A549 (cell line): ENCODE data around the gene WDR45. TPM values are rescaled to one million over a fixed set of nuclear protein-coding genes. Genes with fewer than 3 reads are reported as not detected.

ENCODE experiments used
- ATAC-seq, 2 experiments: fragments of 200-7000 bp in 1 of 2; fragments of >200 bp in 1 of 2; cut with Nextera tagmentation in 1 of 2; cut with Tn5 transposase in 1 of 2; 3 replicates each; pipeline versions ENCODE4 v1.8.0 to v1.9.1; 2018 to 2020; ENCODE audit warnings: mild to moderate bottlenecking in 1 of 2, moderate library complexity in 1 of 2
- CTCF ChIA-PET: fragments of 300-600 bp; sonication (Branson Sonifier 250); formaldehyde crosslinking; extraction: SDS; loops from one replicate; lab custom pipeline; 2021; ENCODE audit warnings: antibody characterized with exemption, inconsistent platforms; lab: Yijun Ruan, JAX
- POLR2A ChIA-PET: fragments of 350-600 bp; formaldehyde crosslinking; extraction: SDS; loops from one replicate; lab custom pipeline; 2021; ENCODE audit warnings: antibody characterized with exemption, inconsistent platforms; lab: Yijun Ruan, JAX
- DNase-seq, 2 experiments: peaks; one replicate each; pipeline versions ENCODE4 v3.0.0 to v3.0.0-alpha.2; 2011 to 2016; ENCODE audit warnings: low read depth in 1 of 2, low spot score in 1 of 2
- FAIRE-seq: peaks from 2 replicates; lab custom pipeline; 2011; peaks lifted over from hg19 to GRCh38; lab: Jason Lieb, UNC
- H3K27ac ChIP-seq, 2 experiments: fragments of >200 bp; sonication (Bioruptor Twin); formaldehyde crosslinking; 3 replicates each; pipeline ENCODE4 v1.5.1; 2016 to 2017
- H3K4me1 ChIP-seq: fragments of >200 bp; sonication (Bioruptor Twin); formaldehyde crosslinking; 3 replicates; pipeline ENCODE4 v1.6.1; 2016
- H3K4me2 ChIP-seq: fragments of >200 bp; sonication (Bioruptor Twin); formaldehyde crosslinking; 3 replicates; pipeline ENCODE4 v1.6.1; 2016
- H3K4me3 ChIP-seq: fragments of >200 bp; sonication (Bioruptor Twin); formaldehyde crosslinking; 3 replicates; pipeline ENCODE4 v1.5.1; 2016
- H3K9me3 ChIP-seq: fragments of >200 bp; sonication (Bioruptor Twin); formaldehyde crosslinking; 3 replicates; pipeline ENCODE4 v1.6.1; 2016
- ATOH8 ChIP-seq: fragments of 250-450 bp; sonication (Bioruptor Pico); IDR thresholded peaks from 2 replicates; pipeline ENCODE4 v1.5.0; 2020; ENCODE audit warnings: low read depth, mild to moderate bottlenecking, moderate library complexity
- CEBPB ChIP-seq, 2 experiments: fragments of >200 bp in 1 of 2; sonication (Bioruptor Twin) in 1 of 2; formaldehyde crosslinking in 1 of 2; IDR thresholded peaks; 2 replicates each; pipeline ENCODE4 v1.6.1; 2012 to 2016
- CHD4 ChIP-seq: fragments of 200-600 bp; sonication (generic); IDR thresholded peaks from 2 replicates; pipeline ENCODE4 v1.6.1; 2016; ENCODE audit warnings: antibody characterized with exemption, mild to moderate bottlenecking, borderline replicate concordance
- CTCF ChIP-seq: fragments of >200 bp; sonication (Bioruptor Twin); formaldehyde crosslinking; IDR thresholded peaks from 3 replicates; pipeline ENCODE4 v1.5.1; 2016
- EHF ChIP-seq: fragments of 250-450 bp; sonication (Bioruptor Pico); IDR thresholded peaks from 2 replicates; pipeline ENCODE4 v1.5.0; 2020; ENCODE audit warnings: mild to moderate bottlenecking
- GATA3 ChIP-seq: IDR thresholded peaks from 2 replicates; pipeline ENCODE4 v1.6.1; 2012; ENCODE audit warnings: borderline replicate concordance
- HDAC2 ChIP-seq: fragments of 200-600 bp; sonication (generic); IDR thresholded peaks from 2 replicates; pipeline ENCODE4 v1.6.1; 2016
- HOXA7 ChIP-seq: fragments of 250-450 bp; sonication (Bioruptor Pico); IDR thresholded peaks from 2 replicates; pipeline ENCODE4 v1.5.0; 2020; ENCODE audit warnings: mild to moderate bottlenecking, moderate library complexity
- JUN ChIP-seq, 2 experiments: fragments of >200 bp; sonication (Bioruptor Twin); formaldehyde crosslinking; IDR thresholded peaks; 2 replicates in 1 of 2; 3 replicates in 1 of 2; pipeline ENCODE4 v1.6.1; 2016 to 2017
- JUNB ChIP-seq: fragments of >200 bp; sonication (Bioruptor Twin); formaldehyde crosslinking; IDR thresholded peaks from 2 replicates; pipeline ENCODE4 v1.6.1; 2016
- KDM1A ChIP-seq: fragments of 200-600 bp; sonication (generic); IDR thresholded peaks from 2 replicates; pipeline ENCODE4 v1.6.1; 2016; ENCODE audit warnings: low read depth, mild to moderate bottlenecking
- MAFK ChIP-seq: fragments of 450-650 bp; IDR thresholded peaks from 2 replicates; pipeline ENCODE4 v1.6.1; 2014; ENCODE audit not compliant: partially characterized antibody
- NFE2L2 ChIP-seq: fragments of 150-350 bp; conservative IDR thresholded peaks from 2 replicates; pipeline ENCODE4 v1.6.1; 2014; ENCODE audit warnings: low read length
- PBX3 ChIP-seq: IDR thresholded peaks from 2 replicates; pipeline ENCODE4 v1.6.1; 2012
- POLR2AphosphoS2 ChIP-seq: conservative IDR thresholded peaks from 2 replicates; pipeline ENCODE4 v1.6.1; 2012; ENCODE audit warnings: low read length, improper control_type of control experiment, inconsistent platforms
- RAD21 ChIP-seq, 2 experiments: fragments of >200 bp in 1 of 2; sonication (Bioruptor Twin) in 1 of 2; formaldehyde crosslinking in 1 of 2; IDR thresholded peaks in 1 of 2; conservative IDR thresholded peaks in 1 of 2; 2 replicates in 1 of 2; 3 replicates in 1 of 2; pipeline ENCODE4 v1.6.1; 2012 to 2018; ENCODE audit warnings: inconsistent platforms in 1 of 2
- REST ChIP-seq: fragments of 200-600 bp; sonication (generic); IDR thresholded peaks from 2 replicates; pipeline ENCODE4 v1.6.1; 2016; ENCODE audit warnings: antibody characterized with exemption, mild to moderate bottlenecking, moderate library complexity
- SMC3 ChIP-seq: fragments of >200 bp; sonication (Bioruptor Twin); formaldehyde crosslinking; IDR thresholded peaks from 3 replicates; pipeline ENCODE4 v1.6.1; 2018; ENCODE audit warnings: inconsistent platforms
- ZFP36 ChIP-seq: fragments of 450-650 bp; IDR thresholded peaks from 2 replicates; pipeline ENCODE4 v1.6.1; 2014; ENCODE audit warnings: borderline replicate concordance; ENCODE audit not compliant: partially characterized antibody
- ZSCAN20 ChIP-seq: fragments of 250-450 bp; sonication (Bioruptor Pico); IDR thresholded peaks from 2 replicates; pipeline ENCODE4 v1.8.0; 2022; ENCODE audit warnings: mild to moderate bottlenecking, moderate library complexity
- WGBS: methylation state at CpG from one replicate; pipeline ENCODE4 v1.1.6; 2017; ENCODE audit errors: missing lambda C conversion rate; 5-methylcytosine and 5-hydroxymethylcytosine counted together
- polyA plus RNA-seq, 4 experiments: library from polyadenylated mRNA; depleted of rRNA in 3 of 4; stranded (reverse); fragments of >200 nt; fragmentation: RNase III in 1 of 4; extraction: RNeasy Plus Mini Kit Qiagen cat#74134 plus additional on column Dnase treatment in 1 of 4; gene quantifications; 2 replicates in 3 of 4; 3 replicates in 1 of 4; pipeline ENCODE4 v1.2.3, GENCODE V29; 2011 to 2017
- TF ChIP-seq, protein P1 (sequence below): fragments of >200 bp; sonication (Bioruptor Twin); formaldehyde crosslinking; IDR thresholded peaks from 2 replicates; pipeline ENCODE4 v1.6.1; 2016

The WDR45 gene
- polyA plus RNA-seq, 2 of the 4 experiments (the other 2 are of a cell fraction) = 37.7 to 55.5 TPM

GRCh38 chrX:49122499-49122898 lies 42.8 kb upstream of the WDR45 start:
- TF ChIP-seq PBX3 = no peak
- no peak for TF ChIP-seq KDM1A
- no peak for TF ChIP-seq HOXA7 (CRISPR knock-in tag)
- no peak for TF ChIP-seq ZFP36
- no peak for TF ChIP-seq NFE2L2
- TF ChIP-seq, all 56 proteins: peak for 0
- Histone ChIP-seq H3K9me3 (no peaks in the 10 kb centered on the region), H3K4me1 (peaks cover 6% of the 10 kb centered on the region; the same call in 1 of the 3 replicates), H3K4me2 (peak overlapping the region; percentile 87), H3K27ac (peak overlapping the region in 1 of 2 experiments; percentile 92; a peak in 3 of 6 replicates), H3K4me3 (peak overlapping the region; percentile 95)
- 81% methylated on average over 5 of the region's 5 CpGs for WGBS
- ChIA-PET CTCF (interaction anchor here (1.6 to 2.7 kb wide), 2 partner anchors 33 to 64 kb away, joined by 5 to 11 read pairs; no protein-coding TSS in a partner anchor), POLR2A (interaction anchor here (0.5 kb wide), 2 partner anchors 9 to 22 kb away, joined by 3 read pairs; no protein-coding TSS in a partner anchor)
- ATAC-seq (no peak), FAIRE-seq (no peak), DNase-seq (no peak)

- Histone ChIP-seq H3K9me3 (no peaks in the 10 kb centered on the region), H3K4me2 (no peak overlapping the region), H3K4me1 (peaks cover 6% of the 10 kb centered on the region; the same call in 1 of the 3 replicates), H3K27ac (no peak overlapping the region), H3K4me3 (no peak overlapping the region)
- CTCF ChIA-PET = interaction anchor here (0.7 to 2.4 kb wide), 5 partner anchors 9 to 43 kb away, joined by 3 to 9 read pairs (median 4); no protein-coding TSS in a partner anchor
- WGBS = 94% methylated on average over 1 of the region's 1 CpG
- DNase-seq (peak in 1 of 2 experiments; percentile 39), ATAC-seq (peak; percentile 30 to 46; a peak in 1 of 6 replicates), FAIRE-seq (peak; percentile 78)
- TF ChIP-seq MAFK (no peak), ZFP36 (no peak), RAD21 (conservative IDR thresholded peaks at IDR 0.05 in 1 of 2, IDR thresholded peaks at IDR 0.05 in 1 of 2) (peak in 1 of 2 experiments; percentile 50; a peak in 3 of 5 replicates), ZSCAN20 (CRISPR knock-in tag) (no peak), POLR2AphosphoS2 (no peak), JUN (IDR thresholded peaks at IDR 0.05) (no peak), HOXA7 (CRISPR knock-in tag) (no peak), CHD4 (no peak), HDAC2 (no peak), GATA3 (no peak), SMC3 (0 out of 3 replicates have a peak, but pooled peaks have one; percentile 19), CTCF (peak; percentile 29; the same call in 2 of the 3 replicates), ATOH8 (CRISPR knock-in tag) (no peak), EHF (no peak), CEBPB (IDR thresholded peaks at IDR 0.05) (no peak), JUNB (no peak), REST (no peak), PBX3 (no peak)
- TF ChIP-seq, protein P1, sequence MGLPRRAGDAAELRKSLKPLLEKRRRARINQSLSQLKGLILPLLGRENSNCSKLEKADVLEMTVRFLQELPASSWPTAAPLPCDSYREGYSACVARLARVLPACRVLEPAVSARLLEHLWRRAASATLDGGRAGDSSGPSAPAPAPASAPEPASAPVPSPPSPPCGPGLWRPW = no peak
- POLR2A ChIA-PET = interaction anchor here (1.1 kb wide), 1 partner anchor 71 kb away, joined by 3 read pairs; no protein-coding TSS in a partner anchor
Observed at GRCh38 chrX:49120091-49120490, 40.4 kb upstream of the WDR45 start.
